Measurements from ENCODE around the gene GIPC1.
"Not testable (repeated sequence)": the region's sequence is repeated elsewhere in the genome, so short reads cannot be mapped to it uniquely, and the experiment has no call there.

GIPC1 gene

GRCh38 chr19:14470031-14470876, 25.7 kb downstream of the GIPC1 start:
- in situ Hi-C loops (cut with HindIII; ENCODE audit: low pct_unique_long_range_greater_than_20kb, low sequenced_read_pairs), result no loop called here
- TF ChIP-seq JUND (IDR thresholded peaks at IDR 0.05; ENCODE audit: low read depth), result no peak
- no peak for DNase-seq (ENCODE audit: low read depth in 1 of 2, low spot score in 1 of 2)

- TF ChIP-seq JUND (IDR thresholded peaks at IDR 0.05; ENCODE audit: low read depth), result no peak
- DNase-seq (ENCODE audit: low read depth in 1 of 2, low spot score in 1 of 2), result peak in 1 of 2 experiments; percentile 34
- in situ Hi-C loops (cut with HindIII; ENCODE audit: low pct_unique_long_range_greater_than_20kb, low sequenced_read_pairs), result no loop called here
These were observed 28.1 kb downstream of the GIPC1 start for GRCh38 chr19:14467816-14468215.

GRCh38 chr19:14467391-14467790, 28.5 kb downstream of the GIPC1 start:
- in situ Hi-C loops (cut with HindIII; ENCODE audit: low pct_unique_long_range_greater_than_20kb, low sequenced_read_pairs), result no loop called here
- no peak for TF ChIP-seq JUND (IDR thresholded peaks at IDR 0.05; ENCODE audit: low read depth)
- DNase-seq (ENCODE audit: low read depth in 1 of 2, low spot score in 1 of 2), result no peak

- in situ Hi-C loops (cut with HindIII; ENCODE audit: low pct_unique_long_range_greater_than_20kb, low sequenced_read_pairs), result no loop called here
- no peak for TF ChIP-seq JUND (IDR thresholded peaks at IDR 0.05; ENCODE audit: low read depth)
- DNase-seq (ENCODE audit: low read depth in 1 of 2, low spot score in 1 of 2), result no peak
These were observed 32.2 kb downstream of the GIPC1 start for GRCh38 chr19:14463747-14464146.

- DNase-seq (ENCODE audit: low read depth in 1 of 2, low spot score in 1 of 2); in situ Hi-C loops (cut with HindIII; ENCODE audit: low pct_unique_long_range_greater_than_20kb, low sequenced_read_pairs): not testable (repeated sequence)
These were observed 33.5 kb downstream of the GIPC1 start for GRCh38 chr19:14462401-14462800.

GRCh38 chr19:14460935-14461334, 35.0 kb downstream of the GIPC1 start:
- in situ Hi-C loops (cut with HindIII; ENCODE audit: low pct_unique_long_range_greater_than_20kb, low sequenced_read_pairs), result no loop called here
- no peak for TF ChIP-seq JUND (IDR thresholded peaks at IDR 0.05; ENCODE audit: low read depth)
- DNase-seq (ENCODE audit: low read depth in 1 of 2, low spot score in 1 of 2), result no peak

GRCh38 chr19:14459703-14460102, 36.2 kb downstream of the GIPC1 start:
- no peak for TF ChIP-seq JUND (IDR thresholded peaks at IDR 0.05; ENCODE audit: low read depth)
- in situ Hi-C loops (cut with HindIII; ENCODE audit: low pct_unique_long_range_greater_than_20kb, low sequenced_read_pairs), result no loop called here
- no peak for DNase-seq (ENCODE audit: low read depth in 1 of 2, low spot score in 1 of 2)

- DNase-seq (ENCODE audit: low read depth in 1 of 2, low spot score in 1 of 2); in situ Hi-C loops (cut with HindIII; ENCODE audit: low pct_unique_long_range_greater_than_20kb, low sequenced_read_pairs): not testable (repeated sequence)
These were observed 43.6 kb downstream of the GIPC1 start for GRCh38 chr19:14452303-14452702.

- in situ Hi-C loops (cut with HindIII; ENCODE audit: low pct_unique_long_range_greater_than_20kb, low sequenced_read_pairs), result no loop called here
- no peak for DNase-seq (ENCODE audit: low read depth in 1 of 2, low spot score in 1 of 2)
- TF ChIP-seq JUND (IDR thresholded peaks at IDR 0.05; ENCODE audit: low read depth), result no peak
These were observed 45.1 kb downstream of the GIPC1 start for GRCh38 chr19:14450876-14451275.

GRCh38 chr19:14450168-14450874, 45.6 kb downstream of the GIPC1 start:
- peak; percentile 35 to 94 for DNase-seq (ENCODE audit: low read depth in 1 of 2, low spot score in 1 of 2)
- no peak for TF ChIP-seq JUND (IDR thresholded peaks at IDR 0.05; ENCODE audit: low read depth)
- in situ Hi-C loops (cut with HindIII; ENCODE audit: low pct_unique_long_range_greater_than_20kb, low sequenced_read_pairs), result no loop called here

- TF ChIP-seq JUND (IDR thresholded peaks at IDR 0.05; ENCODE audit: low read depth), result no peak
- DNase-seq (ENCODE audit: low read depth in 1 of 2, low spot score in 1 of 2), result no peak
- in situ Hi-C loops (cut with HindIII; ENCODE audit: low pct_unique_long_range_greater_than_20kb, low sequenced_read_pairs), result no loop called here
These were observed 46.6 kb downstream of the GIPC1 start for GRCh38 chr19:14449321-14449720.

- no peak for DNase-seq (ENCODE audit: low read depth in 1 of 2, low spot score in 1 of 2)
- in situ Hi-C loops (cut with HindIII; ENCODE audit: low pct_unique_long_range_greater_than_20kb, low sequenced_read_pairs), result no loop called here
- no peak for TF ChIP-seq JUND (IDR thresholded peaks at IDR 0.05; ENCODE audit: low read depth)
These were observed 49.4 kb downstream of the GIPC1 start for GRCh38 chr19:14446336-14447036.
